Sigmoid colon (tissue), 4 donors: Measurements from ENCODE around the gene SRRM2.

ENCODE experiments used
- CTCF ChIP-seq, 4 experiments: fragments of 450-650 bp in 3 of 4; fragments of 200-600 bp in 1 of 4; IDR thresholded peaks; one replicate each; pipeline ENCODE4 v1.5.1; 2016 to 2019; ENCODE audit warnings: antibody characterized with exemption in 4 of 4, mild to moderate bottlenecking in 3 of 4, moderate library complexity in 2 of 4
- POLR2A ChIP-seq, 2 donors: fragments of 450-650 bp; IDR thresholded peaks; one replicate each; pipeline ENCODE4 v1.6.1; 2016; ENCODE audit warnings: antibody characterized with exemption in 2 of 2, mild to moderate bottlenecking in 2 of 2, moderate library complexity in 2 of 2
- POLR2AphosphoS5 ChIP-seq, 4 donors: sonication (generic); formaldehyde crosslinking; IDR thresholded peaks; one replicate each; pipeline ENCODE4 v1.6.1; 2017; ENCODE audit warnings: antibody characterized with exemption in 4 of 4

- TF ChIP-seq CTCF (IDR thresholded peaks at IDR 0.05) (no peak), POLR2A (IDR thresholded peaks at IDR 0.05) (no peak), POLR2AphosphoS5 (IDR thresholded peaks at IDR 0.05) (no peak)
These were observed 40.9 kb upstream of the SRRM2 start for GRCh38 chr16:2711370-2712062.
